ENCODE results near the gene DCAF10.
"Not testable (repeated sequence)": the region's sequence is repeated elsewhere in the genome, so short reads cannot be mapped to it uniquely, and the experiment has no call there.

The DCAF10 gene

GRCh38 chr9:37908698-37909186 is 108.1 kb downstream of the DCAF10 start:
- DNase-seq (ENCODE audit: low spot score), result no peak

GRCh38 chr9:37909326-37909725 is 108.7 kb downstream of the DCAF10 start:
- DNase-seq (ENCODE audit: low spot score), result no peak

GRCh38 chr9:37909836-37910235 is 109.2 kb downstream of the DCAF10 start:
- not testable (repeated sequence) for DNase-seq (ENCODE audit: low spot score)

GRCh38 chr9:37910271-37910670 is 109.7 kb downstream of the DCAF10 start:
- no peak for DNase-seq (ENCODE audit: low spot score)

GRCh38 chr9:37911271-37911681 is 110.7 kb downstream of the DCAF10 start:
- DNase-seq (ENCODE audit: low spot score), result no peak

GRCh38 chr9:37913480-37914153 is 113.0 kb downstream of the DCAF10 start:
- peak; percentile 84 for DNase-seq (ENCODE audit: low spot score)

- no peak for DNase-seq (ENCODE audit: low spot score)
Observed at GRCh38 chr9:37914154-37914551, 113.6 kb downstream of the DCAF10 start.

- DNase-seq (ENCODE audit: low spot score), result no peak
Observed at GRCh38 chr9:37914701-37915358, 114.2 kb downstream of the DCAF10 start.

- no peak for DNase-seq (ENCODE audit: low spot score)
Observed at GRCh38 chr9:37915911-37916470, 115.4 kb downstream of the DCAF10 start.

- no peak for DNase-seq (ENCODE audit: low spot score)
Observed at GRCh38 chr9:37916471-37917312, 116.1 kb downstream of the DCAF10 start.
